Stimulated activated memory B cell treated with anti-CD40 and anti-IgM and Interleukin-4, amounts not matched to agents 10 μg/mL and 1 μg/mL and 100 μg/mL, for 72 hours (primary cell): ENCODE measurements around the gene LHFPL5.

Experiments
- ATAC-seq: fragments of 150-1000 bp; cut with Tn5 transposase; 2 replicates; pipeline ENCODE4 v1.10.0; 2021
- H3K27ac Mint-ChIP-seq: one replicate; pipeline ENCODE4 v1.8.0; 2022; ENCODE audit warnings: mild to moderate bottlenecking, mixed read lengths
- H3K27me3 Mint-ChIP-seq: one replicate; pipeline ENCODE4 v1.8.0; 2022; ENCODE audit warnings: mixed read lengths
- H3K36me3 Mint-ChIP-seq: one replicate; pipeline ENCODE4 v1.8.0; 2022; ENCODE audit warnings: mixed read lengths
- H3K4me1 Mint-ChIP-seq: one replicate; pipeline ENCODE4 v1.8.0; 2022; ENCODE audit warnings: mixed read lengths
- H3K4me3 Mint-ChIP-seq: one replicate; pipeline ENCODE4 v1.8.0; 2022; ENCODE audit warnings: mild to moderate bottlenecking, moderate library complexity, mixed read lengths
- H3K9me3 Mint-ChIP-seq: one replicate; pipeline ENCODE4 v1.8.0; 2022; ENCODE audit warnings: mixed read lengths

LHFPL5 gene

DNA sequence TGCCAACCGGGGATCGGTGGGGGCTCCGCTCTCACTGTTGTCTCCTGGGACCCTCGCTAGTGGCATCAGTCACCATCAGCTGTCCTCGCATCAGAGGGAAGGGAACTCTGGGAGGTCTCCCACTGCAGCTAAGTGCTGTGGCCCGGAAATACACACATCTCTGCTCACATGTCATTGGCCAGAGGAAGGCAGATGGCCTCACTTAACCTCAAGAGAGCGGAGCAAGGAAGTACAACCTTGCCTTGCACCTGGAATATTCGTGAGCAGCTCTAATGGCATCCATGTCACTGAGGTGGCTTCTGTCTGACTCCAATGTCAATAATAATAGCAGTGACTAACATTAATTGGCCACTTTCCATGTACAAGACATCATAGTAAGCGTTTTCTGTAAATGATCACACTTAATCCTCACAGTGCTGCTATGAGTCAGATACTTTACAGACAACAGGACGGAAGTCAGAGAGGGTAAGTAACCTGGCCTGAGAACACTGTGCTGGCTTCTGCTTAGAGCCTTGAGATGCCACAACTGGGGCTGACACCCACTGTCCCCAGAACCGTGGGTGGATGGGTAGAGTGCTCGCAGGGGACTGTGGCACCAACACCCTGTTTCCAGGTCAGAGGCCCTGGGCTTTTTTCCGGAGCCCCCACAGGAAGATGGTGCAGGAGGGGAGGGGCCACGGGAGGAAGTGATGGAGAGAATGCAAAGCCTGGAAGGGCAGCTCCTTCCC lies 6.0 kb downstream of the LHFPL5 start:
- Mint-ChIP-seq H3K27ac (no peak overlapping the region), H3K36me3 (no peaks in the 10 kb centered on the region), H3K9me3 (no peaks in the 10 kb centered on the region), H3K27me3 (peaks cover 46% of the 10 kb centered on the region), H3K4me3 (no peak overlapping the region), H3K4me1 (no peaks in the 10 kb centered on the region)
- no peak for ATAC-seq

DNA sequence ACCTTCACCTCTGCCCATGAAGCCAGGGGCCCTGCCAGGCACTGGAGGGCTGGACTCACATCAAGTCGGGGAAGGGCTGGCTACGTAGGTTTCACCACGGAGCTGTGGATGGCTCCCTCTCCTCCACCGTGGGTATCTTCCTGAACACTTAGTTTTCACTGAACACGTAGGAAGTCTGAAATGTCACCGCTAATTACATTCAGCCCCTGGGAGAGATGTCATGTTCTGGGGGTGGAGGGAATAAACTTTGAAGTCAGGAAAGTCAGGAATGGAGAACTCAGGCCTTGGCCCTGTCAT lies 6.5 kb downstream of the LHFPL5 start:
- ATAC-seq = no peak
- Mint-ChIP-seq H3K27ac (no peak overlapping the region), H3K36me3 (no peaks in the 10 kb centered on the region), H3K27me3 (peaks cover 41% of the 10 kb centered on the region), H3K4me1 (no peaks in the 10 kb centered on the region), H3K4me3 (no peak overlapping the region), H3K9me3 (no peaks in the 10 kb centered on the region)

DNA sequence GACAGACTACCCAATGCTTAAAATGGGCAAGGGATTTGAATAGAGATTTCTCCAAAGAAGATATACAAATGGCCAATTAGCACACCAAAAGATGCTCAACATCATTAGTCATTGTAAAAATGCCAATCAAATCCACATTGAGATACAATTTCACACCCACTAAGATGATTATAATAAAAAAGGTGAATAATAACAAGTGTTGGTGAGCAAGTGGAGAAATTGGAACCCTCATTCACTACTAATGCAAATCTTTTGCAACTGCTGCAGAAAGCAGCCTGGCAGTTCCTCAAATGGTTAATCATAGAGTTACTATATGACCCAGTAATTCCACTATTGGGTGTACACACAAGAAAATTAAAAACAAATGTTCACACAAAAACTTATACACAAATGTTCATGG lies 12.4 kb downstream of the LHFPL5 start:
- Mint-ChIP-seq H3K36me3 (no peaks in the 10 kb centered on the region), H3K27ac (no peak overlapping the region), H3K27me3 (peaks cover 12% of the 10 kb centered on the region), H3K4me1 (no peaks in the 10 kb centered on the region), H3K9me3 (peaks cover 6% of the 10 kb centered on the region), H3K4me3 (no peak overlapping the region)
- no peak for ATAC-seq

DNA sequence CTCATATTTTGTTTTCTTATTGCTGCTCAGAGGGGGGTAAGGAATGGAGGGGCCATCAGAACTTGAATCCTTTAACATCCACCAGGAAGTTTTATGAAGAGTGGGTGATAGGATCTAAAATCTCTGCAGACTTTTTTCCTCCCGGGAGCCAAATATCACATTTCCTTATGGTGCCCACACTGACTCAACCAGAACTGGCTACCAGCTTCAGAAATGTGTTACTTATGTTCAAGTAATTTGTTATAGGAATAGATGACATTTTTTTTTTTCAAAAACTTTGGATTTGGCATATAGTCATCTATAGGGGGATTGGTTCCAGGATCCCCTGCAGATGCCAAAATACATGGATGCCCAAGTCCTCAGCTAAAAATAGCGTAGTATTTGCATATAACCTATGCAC lies 18.4 kb downstream of the LHFPL5 start:
- no peak for ATAC-seq
- H3K36me3 Mint-ChIP-seq = no peaks in the 10 kb centered on the region
- no peak overlapping the region for H3K4me3 Mint-ChIP-seq
- no peaks in the 10 kb centered on the region for H3K4me1 Mint-ChIP-seq
- peaks cover 12% of the 10 kb centered on the region for H3K27me3 Mint-ChIP-seq
- H3K9me3 Mint-ChIP-seq = no peaks in the 10 kb centered on the region
- no peak overlapping the region for H3K27ac Mint-ChIP-seq

DNA sequence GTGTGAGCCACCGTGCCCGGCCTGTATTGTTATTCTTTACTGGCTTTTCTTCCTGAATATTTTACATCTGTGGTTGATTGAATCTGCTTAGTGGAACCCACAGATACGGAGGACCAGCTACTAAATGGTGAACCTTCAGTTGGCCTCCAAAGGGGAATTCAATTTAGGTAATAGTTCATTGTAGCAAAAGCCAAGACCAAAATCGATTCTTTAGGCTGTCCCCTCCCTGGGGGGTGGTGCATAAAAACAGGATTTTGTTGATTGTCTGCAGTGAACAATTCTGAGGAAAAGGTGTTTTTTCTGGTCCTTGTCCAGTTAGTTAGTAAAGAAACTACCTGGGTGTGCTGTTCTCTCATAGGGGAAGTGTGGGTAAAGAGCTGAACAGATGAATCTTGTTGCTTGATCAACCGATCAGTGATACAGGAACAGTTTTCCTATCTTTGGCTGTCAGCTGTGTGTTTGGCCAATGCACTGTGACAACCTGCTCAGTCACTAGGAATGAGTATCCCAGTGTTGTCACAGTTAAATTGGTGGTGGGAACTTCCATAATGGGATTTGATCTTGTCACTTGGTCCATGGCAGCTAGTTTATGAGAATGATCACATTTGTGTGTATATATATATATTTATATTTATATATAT lies 19.5 kb downstream of the LHFPL5 start:
- Mint-ChIP-seq H3K9me3 (no peaks in the 10 kb centered on the region), H3K27me3 (peaks cover 1% of the 10 kb centered on the region), H3K36me3 (no peaks in the 10 kb centered on the region), H3K4me3 (no peak overlapping the region), H3K27ac (no peak overlapping the region), H3K4me1 (no peaks in the 10 kb centered on the region)
- no peak for ATAC-seq

DNA sequence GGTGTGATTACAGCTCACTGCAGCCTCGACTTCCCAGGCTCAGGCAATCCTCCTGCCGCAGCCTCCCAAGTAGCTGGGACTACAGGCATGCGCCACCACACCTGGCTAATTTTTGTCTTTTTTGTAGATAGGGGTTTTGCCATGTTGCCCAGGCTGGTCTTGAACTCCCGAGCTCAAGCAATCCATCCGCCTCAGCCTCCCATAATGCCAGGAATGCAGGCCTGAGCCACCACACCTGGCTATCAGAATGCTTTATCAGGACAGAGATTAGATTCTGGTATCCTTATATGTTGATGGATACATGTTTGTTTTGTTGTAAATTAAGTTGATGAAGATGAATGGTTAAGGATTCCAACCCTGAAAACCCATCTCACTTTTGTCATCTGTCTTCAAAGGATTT lies 24.2 kb downstream of the LHFPL5 start:
- Mint-ChIP-seq H3K27ac (no peak overlapping the region), H3K4me1 (no peaks in the 10 kb centered on the region)

DNA sequence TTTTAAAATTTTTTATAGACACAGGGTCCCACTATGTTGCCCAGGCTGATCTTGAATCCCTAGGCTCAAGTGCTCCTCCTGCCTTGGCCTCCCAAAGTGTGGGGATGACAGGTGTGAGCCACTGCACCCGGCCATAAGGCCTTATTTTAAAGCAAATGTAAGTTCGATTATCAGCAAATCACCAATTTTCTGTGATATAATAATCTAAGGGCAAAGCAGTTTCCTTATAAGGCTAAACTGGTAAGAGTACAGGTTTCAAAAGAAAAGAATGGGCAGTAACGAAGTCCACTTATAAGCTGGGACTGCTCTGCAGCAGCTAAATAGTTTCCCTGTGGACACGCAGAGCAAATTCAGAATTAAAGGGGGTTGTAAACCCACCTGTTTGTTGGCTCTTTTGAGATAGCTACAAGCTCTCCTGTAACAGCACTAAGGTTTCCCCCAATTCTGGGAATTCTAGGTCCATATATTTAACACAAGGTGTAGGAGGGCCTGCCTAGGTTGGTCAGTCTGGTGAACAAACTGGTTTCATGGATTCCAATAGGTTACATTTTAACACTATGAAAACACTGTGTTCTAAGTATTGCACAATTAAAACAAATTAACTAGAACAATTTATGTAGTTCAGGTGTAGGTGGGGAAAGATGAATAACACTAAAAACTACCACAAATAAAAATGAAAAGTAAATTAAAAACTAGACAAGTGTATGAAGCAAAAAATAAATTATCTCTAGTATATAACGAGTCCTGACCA lies 26.3 kb downstream of the LHFPL5 start:
- peaks cover 30% of the 10 kb centered on the region for H3K36me3 Mint-ChIP-seq
- ATAC-seq = no peak
- no peaks in the 10 kb centered on the region for H3K27me3 Mint-ChIP-seq
- H3K4me3 Mint-ChIP-seq = no peak overlapping the region
- H3K4me1 Mint-ChIP-seq = no peaks in the 10 kb centered on the region
- no peak overlapping the region for H3K27ac Mint-ChIP-seq
- no peaks in the 10 kb centered on the region for H3K9me3 Mint-ChIP-seq

More for the DNA sequence above, 24.2 kb downstream of the LHFPL5 start:
- Mint-ChIP-seq H3K9me3 (no peaks in the 10 kb centered on the region), H3K27me3 (no peaks in the 10 kb centered on the region), H3K36me3 (peaks cover 15% of the 10 kb centered on the region), H3K4me3 (no peak overlapping the region)
- no peak for ATAC-seq

DNA sequence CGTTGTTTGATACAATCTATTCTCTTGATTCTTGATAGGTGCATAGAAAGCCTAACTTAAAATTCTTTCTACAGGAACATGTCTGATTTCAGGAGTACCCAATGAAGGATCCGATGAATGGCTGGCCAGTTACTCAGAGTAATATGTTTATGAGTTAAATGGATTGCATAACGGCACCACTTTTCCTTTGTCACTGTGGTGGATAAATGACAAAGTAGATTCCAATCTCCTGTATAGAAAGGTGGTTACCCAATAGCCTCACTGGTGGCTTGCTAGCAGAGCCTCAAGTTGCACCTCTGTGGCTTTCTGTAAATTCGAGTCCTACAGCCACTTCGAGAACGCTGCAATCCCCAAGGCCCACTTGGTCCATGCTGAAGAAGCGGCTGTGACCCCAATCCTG lies 28.4 kb downstream of the LHFPL5 start:
- peaks cover 37% of the 10 kb centered on the region for H3K36me3 Mint-ChIP-seq
- no peak overlapping the region for H3K4me3 Mint-ChIP-seq

DNA sequence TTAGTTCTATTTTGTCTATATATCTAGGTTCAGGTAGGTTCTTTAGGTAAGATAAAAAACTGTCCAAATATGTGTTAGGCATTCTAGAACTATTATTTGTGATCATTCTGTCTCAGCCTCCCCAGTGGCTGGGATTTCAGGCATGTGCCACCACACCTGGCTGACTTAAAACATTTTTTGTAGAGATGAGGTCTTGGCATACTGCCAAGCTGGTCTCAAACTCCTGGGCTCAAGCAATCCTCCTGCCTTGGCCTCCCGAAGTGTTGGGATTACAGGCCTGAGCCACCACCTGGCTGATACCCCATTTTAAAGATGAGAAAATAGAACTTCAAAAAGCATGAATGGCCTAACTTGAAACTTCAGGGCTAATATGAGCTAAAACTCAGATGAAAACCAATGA lies 33.9 kb downstream of the LHFPL5 start:
- no peaks in the 10 kb centered on the region for H3K9me3 Mint-ChIP-seq
- no peak for ATAC-seq
- H3K4me1 Mint-ChIP-seq = no peaks in the 10 kb centered on the region
- H3K36me3 Mint-ChIP-seq = peaks cover 47% of the 10 kb centered on the region
- H3K27me3 Mint-ChIP-seq = no peaks in the 10 kb centered on the region
- no peak overlapping the region for H3K27ac Mint-ChIP-seq
- no peak overlapping the region for H3K4me3 Mint-ChIP-seq

More for the DNA sequence above, 28.4 kb downstream of the LHFPL5 start:
- no peak for ATAC-seq
- H3K27ac Mint-ChIP-seq = no peak overlapping the region
- H3K4me1 Mint-ChIP-seq = no peaks in the 10 kb centered on the region
- no peaks in the 10 kb centered on the region for H3K9me3 Mint-ChIP-seq
- no peaks in the 10 kb centered on the region for H3K27me3 Mint-ChIP-seq

DNA sequence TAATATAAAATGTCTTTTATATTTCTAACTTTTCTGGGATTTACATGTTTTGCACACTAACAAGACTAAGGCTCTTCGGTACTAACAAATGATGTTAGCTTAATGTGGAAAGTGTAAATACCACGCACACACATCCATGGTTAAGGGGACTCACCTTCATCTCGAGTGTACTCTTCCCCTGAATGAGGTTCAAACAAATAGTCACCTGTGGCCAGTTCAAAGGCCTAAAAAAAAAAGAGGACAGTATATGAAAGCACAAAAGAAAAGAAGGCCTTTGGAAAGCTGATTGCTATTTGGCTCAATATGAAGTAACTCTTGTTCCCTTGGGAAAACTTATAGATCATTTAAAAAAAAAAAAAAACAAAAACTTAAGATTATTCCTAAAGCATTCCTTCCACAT lies 37.2 kb downstream of the LHFPL5 start:
- Mint-ChIP-seq H3K36me3 (peaks cover 53% of the 10 kb centered on the region), H3K9me3 (no peaks in the 10 kb centered on the region), H3K4me3 (no peak overlapping the region), H3K4me1 (no peaks in the 10 kb centered on the region), H3K27me3 (no peaks in the 10 kb centered on the region), H3K27ac (no peak overlapping the region)
- no peak for ATAC-seq

DNA sequence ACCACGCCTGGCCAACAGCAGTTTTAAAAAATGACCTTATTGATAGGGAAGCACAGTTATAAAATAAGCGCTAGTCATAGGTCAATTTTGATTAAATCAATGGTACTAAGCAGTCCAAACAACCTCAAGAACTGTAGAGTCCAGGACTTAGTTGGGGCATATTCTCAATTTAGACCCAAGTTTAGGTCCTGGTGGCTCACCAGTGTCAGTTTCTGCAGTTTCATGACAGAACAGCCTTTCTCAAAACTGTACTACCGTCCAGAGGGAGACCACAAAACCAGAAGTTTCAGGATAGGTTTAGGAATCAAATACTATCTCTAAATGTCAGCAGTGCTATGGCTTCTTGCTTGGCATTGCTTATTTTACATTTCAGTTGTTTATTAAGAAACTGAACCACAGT lies 39.1 kb downstream of the LHFPL5 start:
- H3K36me3 Mint-ChIP-seq = peaks cover 64% of the 10 kb centered on the region
- no peak overlapping the region for H3K27ac Mint-ChIP-seq
- H3K27me3 Mint-ChIP-seq = no peaks in the 10 kb centered on the region
- H3K4me3 Mint-ChIP-seq = no peak overlapping the region
- peaks cover 5% of the 10 kb centered on the region for H3K9me3 Mint-ChIP-seq
- H3K4me1 Mint-ChIP-seq = no peaks in the 10 kb centered on the region
- ATAC-seq = no peak

DNA sequence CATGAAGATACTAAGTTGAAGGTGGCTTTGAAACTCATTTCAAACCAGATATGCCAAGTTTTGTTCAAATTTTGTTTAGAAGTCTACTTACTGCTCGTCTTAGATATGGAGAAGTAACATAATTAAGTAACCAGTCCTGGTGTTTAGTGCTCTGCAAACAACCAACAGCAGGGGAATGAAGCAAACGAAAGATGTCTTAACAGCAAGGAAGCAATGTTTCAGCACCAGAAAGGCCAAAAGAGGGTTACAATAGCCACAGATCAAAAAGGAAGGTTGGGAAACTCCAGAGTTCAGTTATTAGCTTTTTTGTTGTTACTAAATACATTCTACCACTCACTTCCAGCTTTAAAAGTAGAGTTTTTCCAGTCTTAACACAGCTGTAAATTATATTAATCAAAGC lies 45.1 kb downstream of the LHFPL5 start:
- no peak overlapping the region for H3K27ac Mint-ChIP-seq
- no peak for ATAC-seq
- no peak overlapping the region for H3K4me3 Mint-ChIP-seq
- H3K27me3 Mint-ChIP-seq = no peaks in the 10 kb centered on the region
- H3K4me1 Mint-ChIP-seq = no peaks in the 10 kb centered on the region
- peaks cover 5% of the 10 kb centered on the region for H3K9me3 Mint-ChIP-seq
- H3K36me3 Mint-ChIP-seq = peaks cover 90% of the 10 kb centered on the region

DNA sequence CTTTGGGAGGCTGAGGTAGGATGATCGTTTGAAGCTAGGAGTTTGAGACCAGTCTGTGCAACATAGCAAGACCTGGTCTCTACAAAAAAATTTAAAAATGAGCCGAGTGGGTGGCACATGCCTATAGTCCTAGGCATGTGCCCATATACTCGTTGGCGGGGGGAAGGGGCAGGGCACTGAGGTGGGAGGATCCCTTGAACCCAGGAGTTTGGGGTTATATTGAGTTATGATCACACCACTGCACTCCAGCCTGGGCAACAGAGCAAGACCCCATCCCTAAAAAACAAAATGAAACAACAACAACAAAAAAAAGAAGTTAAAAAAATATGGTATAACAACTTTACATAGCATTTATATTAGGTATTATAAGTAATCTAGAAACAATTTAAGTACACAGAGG lies 47.8 kb downstream of the LHFPL5 start:
- H3K36me3 Mint-ChIP-seq = peaks cover 88% of the 10 kb centered on the region
- no peaks in the 10 kb centered on the region for H3K27me3 Mint-ChIP-seq
- no peaks in the 10 kb centered on the region for H3K4me1 Mint-ChIP-seq
- H3K4me3 Mint-ChIP-seq = no peak overlapping the region
- no peak for ATAC-seq
- peaks cover 5% of the 10 kb centered on the region for H3K9me3 Mint-ChIP-seq
- H3K27ac Mint-ChIP-seq = no peak overlapping the region

DNA sequence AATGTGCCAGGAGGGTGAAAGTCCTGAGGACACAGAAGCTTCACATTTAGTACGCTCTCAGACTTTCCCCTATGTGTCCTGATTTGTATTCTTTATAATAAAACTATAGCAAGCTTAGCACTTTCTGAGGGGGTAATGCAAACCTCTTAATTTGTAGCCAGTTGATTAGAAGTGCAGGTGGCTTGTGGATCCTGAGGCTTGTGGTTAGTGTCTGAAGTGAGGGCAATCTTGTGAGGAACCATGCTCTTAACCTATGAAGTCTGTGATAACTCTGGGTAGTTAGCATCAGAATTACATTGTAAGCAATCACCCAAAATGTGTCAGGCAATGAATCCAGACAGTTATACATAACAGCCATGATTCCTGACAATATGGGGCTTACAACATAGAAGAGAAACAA lies 51.1 kb downstream of the LHFPL5 start:
- Mint-ChIP-seq H3K9me3 (no peaks in the 10 kb centered on the region), H3K4me1 (no peaks in the 10 kb centered on the region), H3K27me3 (no peaks in the 10 kb centered on the region), H3K27ac (no peak overlapping the region), H3K36me3 (peaks cover 87% of the 10 kb centered on the region), H3K4me3 (no peak overlapping the region)
- no peak for ATAC-seq

DNA sequence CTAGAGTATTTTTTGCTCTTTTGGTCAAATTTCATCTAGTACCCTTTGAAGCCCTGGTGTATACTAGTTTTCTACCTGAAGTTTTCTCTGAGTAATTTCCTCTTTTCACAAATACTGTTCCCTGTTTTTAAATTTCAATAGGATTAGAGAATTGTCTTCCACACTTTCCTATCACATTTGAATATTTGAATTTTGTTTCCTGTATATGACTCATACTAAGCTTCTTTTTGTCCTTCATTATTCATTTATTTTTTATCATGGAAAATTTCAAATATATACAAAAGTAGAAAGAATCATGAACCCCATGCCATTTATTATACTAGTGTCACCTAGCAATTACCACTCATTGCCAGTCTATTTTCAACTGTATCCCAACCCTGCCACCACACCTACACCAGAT lies 52.7 kb downstream of the LHFPL5 start:
- H3K9me3 Mint-ChIP-seq = no peaks in the 10 kb centered on the region
- H3K27ac Mint-ChIP-seq = no peak overlapping the region
- no peaks in the 10 kb centered on the region for H3K27me3 Mint-ChIP-seq
- ATAC-seq = no peak
- no peak overlapping the region for H3K4me3 Mint-ChIP-seq
- H3K4me1 Mint-ChIP-seq = no peaks in the 10 kb centered on the region
- H3K36me3 Mint-ChIP-seq = peaks cover 86% of the 10 kb centered on the region

DNA sequence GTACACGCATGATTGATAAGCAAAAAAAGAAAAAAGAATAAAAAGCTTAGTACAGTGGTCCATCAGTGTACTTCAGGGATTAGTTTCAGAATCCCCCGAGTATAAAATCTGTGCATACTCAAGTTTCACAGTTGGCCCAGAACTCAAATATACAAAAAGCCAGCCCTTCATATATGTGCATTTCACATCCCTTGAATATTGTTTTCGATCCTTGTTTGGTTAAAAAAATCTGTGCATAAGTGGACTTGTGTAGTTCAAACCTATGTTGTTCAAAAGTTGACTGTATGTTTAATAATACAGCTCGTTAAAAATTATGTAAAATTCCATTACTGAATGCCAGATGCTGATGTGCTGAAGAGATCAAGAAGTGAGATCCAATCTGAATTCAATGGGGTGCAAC lies 54.2 kb downstream of the LHFPL5 start:
- H3K4me1 Mint-ChIP-seq = no peaks in the 10 kb centered on the region

More for the DNA sequence above, 54.2 kb downstream of the LHFPL5 start:
- H3K4me3 Mint-ChIP-seq = no peak overlapping the region
- H3K9me3 Mint-ChIP-seq = no peaks in the 10 kb centered on the region
- no peak for ATAC-seq
- H3K27me3 Mint-ChIP-seq = no peaks in the 10 kb centered on the region
- peaks cover 83% of the 10 kb centered on the region for H3K36me3 Mint-ChIP-seq
- no peak overlapping the region for H3K27ac Mint-ChIP-seq
